ENCODE data around the gene ROMO1.
"Not testable (repeated sequence)": the region's sequence is repeated elsewhere in the genome, so short reads cannot be mapped to it uniquely, and the experiment has no call there.

Gene ROMO1

DNA sequence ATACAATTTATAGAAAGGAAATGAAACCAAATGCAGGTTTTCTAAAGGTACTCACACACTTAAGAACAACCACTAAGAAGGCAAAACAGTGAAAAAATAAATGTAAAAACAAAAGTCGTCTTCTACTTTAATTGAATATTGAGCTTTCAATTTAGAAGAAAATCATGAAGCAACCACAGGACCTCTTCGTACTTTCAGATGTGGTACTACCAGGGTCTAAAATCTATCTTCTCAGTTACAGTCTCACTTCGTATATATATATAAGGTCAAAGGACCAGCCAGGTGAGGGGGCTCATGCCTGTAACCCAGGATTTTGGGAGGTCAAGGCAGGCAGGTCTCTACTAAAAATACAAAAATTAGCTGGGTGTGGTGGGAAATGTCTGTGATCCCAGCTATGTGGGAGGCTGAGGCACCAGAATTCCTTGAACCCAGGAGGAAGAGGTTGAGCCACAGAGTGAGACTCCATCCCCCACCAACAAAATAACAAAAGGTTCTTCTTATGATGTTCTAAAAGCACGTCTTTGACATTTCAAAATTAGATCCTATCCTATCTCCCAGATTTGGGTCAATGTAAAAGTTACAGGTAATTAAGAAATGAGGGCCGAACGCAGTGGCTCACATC is 12.5 kb downstream of the ROMO1 start:
- no peak for DNase-seq

- not testable (repeated sequence) for DNase-seq
These were observed 13.9 kb downstream of the ROMO1 start for GRCh38 chr20:35713120-35713519.

DNA sequence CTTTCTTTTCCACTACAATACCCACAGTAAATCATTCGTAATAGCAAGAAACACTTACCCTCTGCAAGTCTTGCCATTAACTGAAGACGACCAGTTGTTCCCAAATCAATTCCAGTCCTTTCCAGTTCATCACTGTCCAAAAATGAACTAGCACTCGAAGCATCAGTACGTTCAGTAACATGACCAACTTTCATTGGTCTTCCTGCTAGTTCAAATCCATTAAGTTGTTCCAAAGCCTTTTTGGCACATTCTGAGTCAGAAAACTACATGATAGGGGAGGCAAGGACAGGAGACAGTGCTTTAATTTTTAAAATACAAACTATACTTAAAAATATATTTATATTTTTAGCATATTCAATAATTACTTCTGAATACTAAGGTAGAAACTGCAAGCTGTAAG is 14.9 kb downstream of the ROMO1 start:
- no peak for DNase-seq

DNA sequence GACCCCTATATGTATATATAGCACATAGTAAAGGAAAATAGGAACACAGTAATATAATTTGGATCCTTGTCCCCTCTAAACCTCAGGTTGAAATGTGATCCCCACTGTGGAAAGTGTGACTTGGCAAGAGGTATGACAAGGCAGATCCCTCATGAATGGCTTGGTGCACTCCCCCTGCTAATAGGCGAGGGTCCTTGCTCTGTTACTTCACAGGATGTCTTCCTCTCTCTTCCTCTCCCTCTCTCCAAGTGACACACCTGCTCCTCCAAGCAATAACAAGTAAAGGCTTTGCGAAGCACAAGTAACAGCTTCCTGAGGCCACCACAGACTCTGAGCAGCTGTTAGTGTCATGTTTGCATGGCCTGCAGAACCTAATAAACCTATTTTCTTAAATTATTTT is 16.4 kb downstream of the ROMO1 start:
- DNase-seq = no peak

DNA sequence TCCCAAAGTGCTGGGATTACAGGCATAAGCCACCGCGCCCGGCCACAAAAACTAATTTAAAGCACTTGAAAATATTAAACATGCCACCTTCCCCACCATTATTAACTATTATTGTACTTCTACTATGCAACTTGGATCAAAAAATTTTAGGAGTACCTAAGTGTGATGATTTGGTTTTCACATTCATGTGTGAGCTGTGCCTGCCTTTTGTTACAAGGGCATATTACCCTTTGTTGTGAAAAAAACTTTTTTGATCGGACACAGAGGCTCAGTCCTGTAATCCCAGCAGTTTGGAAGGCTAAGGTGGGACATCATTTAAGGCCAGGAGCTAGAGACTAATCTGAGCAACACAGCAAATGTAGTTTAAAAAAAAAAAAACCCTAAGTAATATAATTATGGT is 17.1 kb downstream of the ROMO1 start:
- DNase-seq = no peak

- not testable (repeated sequence) for DNase-seq
These were observed 19.1 kb downstream of the ROMO1 start for GRCh38 chr20:35718321-35718720.

GRCh38 chr20:35718972-35719635 is 19.9 kb downstream of the ROMO1 start:
- no peak for DNase-seq

DNA sequence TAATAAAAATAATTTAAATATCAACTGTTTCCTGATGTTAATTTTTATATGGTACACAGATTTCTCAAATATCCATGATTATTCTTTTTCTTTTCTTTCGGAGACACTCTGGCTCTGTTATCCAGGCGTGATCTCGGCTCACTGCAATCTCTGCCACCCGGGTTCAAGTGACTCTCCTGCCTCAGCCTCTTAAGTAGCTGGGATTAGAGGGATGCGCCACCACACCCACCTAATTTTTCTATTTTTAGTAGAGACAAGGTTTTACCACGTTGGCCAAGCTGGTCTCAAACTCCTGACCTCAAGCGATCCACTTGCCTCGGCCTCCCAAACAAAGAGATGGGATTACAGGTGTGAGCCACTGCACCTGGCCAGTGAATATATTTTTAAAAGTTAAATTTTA is 20.5 kb downstream of the ROMO1 start:
- no peak for DNase-seq

DNA sequence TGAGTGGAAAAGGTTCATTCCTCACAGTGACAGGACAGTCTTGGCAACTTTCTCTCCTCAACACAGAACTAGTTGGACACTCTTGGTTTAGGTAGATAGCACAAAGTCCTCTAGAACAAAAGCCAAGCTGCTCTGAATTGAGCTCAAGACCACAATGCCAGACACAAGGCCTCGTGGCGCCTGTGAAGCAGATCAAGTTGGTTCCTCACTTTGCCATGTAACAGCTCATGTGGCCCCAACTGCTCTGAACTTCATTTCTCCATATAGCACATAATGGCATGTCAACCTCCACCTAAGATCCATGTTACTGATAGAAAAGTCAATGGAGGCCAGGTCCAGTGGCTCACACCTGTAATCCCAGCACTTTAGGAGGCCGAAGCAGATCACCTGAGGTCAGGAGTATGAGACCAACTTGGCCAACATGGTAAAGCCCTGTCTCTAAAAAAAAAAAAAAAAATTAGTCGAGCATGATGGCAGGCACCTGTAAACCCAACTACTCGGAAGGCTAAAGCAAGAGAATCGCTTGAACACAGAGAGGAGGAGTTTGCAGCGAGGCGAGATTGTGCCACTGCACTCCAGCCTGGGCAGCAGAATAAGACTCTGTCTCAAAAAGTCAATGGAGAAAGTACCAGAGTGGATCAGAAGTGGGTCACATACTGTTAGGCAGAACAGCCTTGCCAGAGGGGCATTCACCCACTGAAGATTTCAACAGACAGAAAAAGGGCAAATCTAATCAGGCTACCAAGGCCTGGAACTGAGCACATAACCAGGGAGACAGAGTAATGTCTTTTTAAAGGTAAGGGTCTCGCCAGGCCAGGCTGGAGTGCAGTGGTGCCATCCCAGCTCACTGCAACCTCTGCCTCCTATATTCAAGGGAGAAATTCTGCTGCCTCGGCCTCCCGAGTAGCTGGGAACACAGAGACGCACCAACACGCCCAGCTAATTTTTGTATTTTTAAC is 21.2 kb downstream of the ROMO1 start:
- no peak for DNase-seq

DNA sequence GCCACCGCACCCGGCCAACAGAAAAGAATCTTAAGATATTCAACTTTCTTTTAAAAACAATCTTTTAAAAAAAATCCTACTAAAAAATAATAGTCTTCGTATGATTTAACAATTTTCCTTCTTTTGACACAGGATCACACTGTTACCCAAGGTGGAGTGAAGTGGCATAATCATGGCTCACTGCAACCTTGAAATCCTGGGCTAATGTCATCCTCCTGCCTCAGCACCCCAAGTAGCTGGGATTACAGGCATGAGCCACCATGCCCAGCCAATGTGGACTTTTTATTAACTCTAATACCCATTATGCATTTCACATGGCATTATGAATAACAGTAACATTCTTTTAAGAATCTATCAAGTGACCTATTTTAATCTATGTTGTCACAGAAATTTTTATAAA is 22.0 kb downstream of the ROMO1 start:
- DNase-seq = no peak

DNA sequence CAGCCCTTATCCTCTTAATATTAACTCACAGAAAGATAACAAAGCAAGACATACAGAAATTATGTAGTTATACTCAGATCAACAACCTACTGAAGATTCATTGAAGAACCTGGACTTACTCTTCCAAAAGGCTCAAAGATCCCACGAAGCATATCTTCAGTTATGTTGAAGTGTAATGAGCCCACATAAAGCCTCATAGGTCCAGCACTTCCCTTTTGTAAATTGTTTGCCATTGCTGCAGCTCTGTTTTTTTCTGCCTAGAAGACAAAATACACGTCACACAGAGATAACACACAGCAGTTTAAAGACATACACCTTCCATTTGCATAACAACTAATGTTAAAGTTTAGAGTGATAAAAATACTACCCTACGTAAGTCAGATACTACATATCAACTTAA is 22.4 kb downstream of the ROMO1 start:
- no peak for DNase-seq

- not testable (repeated sequence) for DNase-seq
These were observed 24.1 kb downstream of the ROMO1 start for GRCh38 chr20:35723275-35723639.

DNA sequence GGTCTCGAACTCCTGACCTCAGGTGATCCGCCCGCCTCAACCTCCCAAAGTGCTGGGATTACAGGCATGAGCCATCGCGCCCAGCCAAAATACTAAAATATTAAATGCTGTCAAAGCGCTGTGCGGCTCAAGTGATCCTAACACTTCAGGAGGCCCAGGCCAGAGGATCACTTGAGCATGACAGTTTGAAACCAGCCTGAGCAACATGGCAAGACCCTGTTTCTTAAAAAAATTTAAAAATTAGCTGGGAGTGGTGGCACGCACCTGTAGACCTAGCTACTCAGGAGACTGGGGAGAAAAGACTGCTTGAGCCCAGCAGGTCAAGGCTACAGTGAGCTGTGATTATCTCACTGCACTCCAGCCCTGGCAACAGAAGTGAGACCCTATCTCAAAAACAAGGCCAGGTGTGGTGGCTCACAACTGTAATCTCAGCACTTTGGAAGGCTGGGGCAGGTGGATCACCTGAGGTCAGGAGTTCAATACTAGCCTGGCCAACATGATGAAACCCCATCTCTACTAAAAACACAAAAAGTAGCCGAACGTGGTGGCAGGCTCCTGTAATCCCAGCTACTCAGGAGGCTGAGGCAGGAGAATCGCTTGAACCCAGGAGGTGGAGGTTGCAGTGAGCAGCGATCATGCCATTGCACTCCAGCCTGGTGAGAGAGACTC is 24.6 kb downstream of the ROMO1 start:
- DNase-seq = not testable (repeated sequence)

DNA sequence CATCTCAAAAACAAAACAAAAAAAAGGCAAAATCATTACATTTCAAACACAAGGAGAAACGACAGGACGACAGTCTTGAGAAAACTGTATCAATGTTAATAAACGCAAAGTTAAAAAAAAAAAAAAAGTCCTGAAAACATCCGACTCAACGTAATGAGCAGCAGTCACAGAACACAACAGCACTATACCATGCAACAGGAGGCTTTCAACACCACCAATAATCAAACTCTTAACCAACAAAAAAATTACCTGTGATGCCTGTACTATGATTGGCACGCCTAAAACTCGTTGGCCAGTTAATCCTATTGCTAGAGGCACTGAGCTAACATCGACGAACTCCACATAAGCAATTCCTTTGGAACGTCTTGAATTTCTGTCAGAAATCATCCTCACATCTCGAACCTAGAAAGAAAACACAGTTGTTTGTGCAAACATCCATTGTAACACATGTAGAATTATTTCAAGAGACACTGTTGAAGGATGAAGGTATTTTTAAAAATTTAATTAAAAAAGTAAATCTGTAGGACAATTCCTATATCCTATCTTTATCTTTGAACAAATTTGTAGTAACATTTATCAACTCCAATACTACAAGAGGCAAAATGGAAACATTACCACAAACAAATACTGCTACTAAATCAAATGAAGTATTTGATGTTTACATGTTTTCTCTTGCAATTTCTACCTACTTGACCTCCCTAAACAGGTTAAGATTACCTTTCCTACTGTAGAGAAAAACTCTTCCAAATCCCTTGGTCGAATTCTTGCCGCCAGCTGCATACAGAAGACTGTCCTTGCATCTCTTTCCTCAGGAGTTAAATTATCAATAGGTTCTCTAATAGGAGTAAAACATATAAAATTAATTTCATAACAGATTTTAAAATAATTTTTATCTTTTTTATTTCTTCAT is 25.4 kb downstream of the ROMO1 start:
- DNase-seq = no peak

- no peak for DNase-seq
These were observed 27.9 kb downstream of the ROMO1 start for GRCh38 chr20:35726842-35727711.

GRCh38 chr20:35729283-35729807 is 30.1 kb downstream of the ROMO1 start:
- no peak for DNase-seq

GRCh38 chr20:35729836-35730582 is 30.8 kb downstream of the ROMO1 start:
- no peak for DNase-seq

- DNase-seq = no peak
These were observed 31.6 kb downstream of the ROMO1 start for GRCh38 chr20:35730583-35731468.

GRCh38 chr20:35731469-35731788 is 32.2 kb downstream of the ROMO1 start:
- no peak for DNase-seq

Data from C1 segment of cervical spinal cord (tissue), 14 donors.